ENCODE data around the gene PTGES2.
"Not testable (repeated sequence)": the region's sequence is repeated elsewhere in the genome, so short reads cannot be mapped to it uniquely, and the experiment has no call there.

The PTGES2 gene

DNA sequence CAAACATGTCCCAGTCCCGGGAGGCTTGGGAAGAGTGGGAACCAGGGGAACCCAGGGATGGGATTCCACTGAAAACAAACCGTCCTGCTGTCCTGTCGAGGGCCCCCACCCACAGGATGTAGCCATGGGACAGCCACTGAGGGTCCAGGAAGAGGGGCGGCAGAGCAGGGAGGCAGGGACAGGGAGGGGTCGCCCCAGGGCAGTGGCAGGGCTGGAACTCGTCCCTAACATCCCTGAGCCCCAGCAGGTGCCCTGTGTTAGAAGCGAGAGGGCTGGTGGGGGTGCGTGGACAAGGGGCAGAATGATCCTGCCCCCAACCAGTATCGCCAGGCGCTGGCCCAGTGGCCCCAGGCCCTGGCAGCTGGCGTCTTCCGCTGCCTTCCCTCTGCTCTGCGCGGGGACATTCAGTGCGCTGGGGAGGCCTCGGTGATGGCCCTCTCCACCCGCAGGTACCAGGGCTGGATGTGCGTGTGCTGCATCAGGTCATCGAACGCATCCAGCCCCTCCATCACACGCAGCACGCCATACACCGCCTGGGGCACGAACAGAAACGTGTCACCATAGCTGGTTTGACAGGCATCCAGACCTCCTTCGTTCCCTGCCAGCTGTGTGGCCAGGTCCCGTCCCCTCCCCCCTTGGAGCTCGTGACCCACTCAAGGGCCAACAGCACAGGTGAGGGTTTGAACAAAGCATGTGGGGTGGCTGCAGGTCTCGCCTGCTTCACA is 6.6 kb downstream of the PTGES2 start:
- Mint-ChIP-seq H3K9me3 (no peaks in the 10 kb centered on the region), H3K4me3 (no peak overlapping the region), H3K27me3 (no peaks in the 10 kb centered on the region), H3K36me3 (ENCODE audit: low read depth) (peaks cover 3% of the 10 kb centered on the region), H3K27ac (no peak overlapping the region), H3K4me1 (peaks cover 24% of the 10 kb centered on the region)
- no peak for ATAC-seq
- DNase-seq: no peak

DNA sequence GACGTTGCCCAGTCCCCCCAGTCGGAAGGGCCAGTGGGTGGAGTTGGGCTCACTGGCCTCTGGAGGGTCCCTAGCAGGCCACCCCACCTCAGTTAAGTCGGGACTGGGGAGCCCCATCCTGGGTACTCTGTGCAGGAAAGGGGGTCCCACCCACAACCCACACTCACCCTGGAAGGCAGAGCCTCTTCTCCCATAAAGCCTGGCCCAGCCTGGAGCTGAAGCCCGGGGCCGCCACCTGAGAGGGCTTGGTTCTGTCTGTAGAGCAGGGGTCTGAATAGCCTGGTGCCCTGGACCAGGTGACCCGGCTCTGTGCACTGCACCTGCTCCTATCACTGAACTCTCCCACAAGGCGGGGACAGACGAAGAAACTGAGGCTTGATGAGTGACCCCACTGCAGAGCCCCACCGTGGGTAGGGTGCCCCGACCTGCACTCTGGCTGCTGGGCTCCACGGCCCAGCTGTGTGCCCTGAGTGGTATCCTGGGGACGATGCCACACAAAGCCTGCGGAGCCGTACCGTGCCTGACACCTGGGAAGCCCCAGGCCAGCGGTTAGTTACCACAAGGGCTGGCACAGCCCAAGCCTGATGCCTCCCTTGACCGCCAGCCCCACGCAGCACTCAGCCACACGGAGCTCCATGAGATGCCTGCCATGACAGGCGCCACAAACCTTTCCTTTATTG is 7.3 kb downstream of the PTGES2 start:
- peaks cover 3% of the 10 kb centered on the region for H3K36me3 Mint-ChIP-seq (ENCODE audit: low read depth)

DNA sequence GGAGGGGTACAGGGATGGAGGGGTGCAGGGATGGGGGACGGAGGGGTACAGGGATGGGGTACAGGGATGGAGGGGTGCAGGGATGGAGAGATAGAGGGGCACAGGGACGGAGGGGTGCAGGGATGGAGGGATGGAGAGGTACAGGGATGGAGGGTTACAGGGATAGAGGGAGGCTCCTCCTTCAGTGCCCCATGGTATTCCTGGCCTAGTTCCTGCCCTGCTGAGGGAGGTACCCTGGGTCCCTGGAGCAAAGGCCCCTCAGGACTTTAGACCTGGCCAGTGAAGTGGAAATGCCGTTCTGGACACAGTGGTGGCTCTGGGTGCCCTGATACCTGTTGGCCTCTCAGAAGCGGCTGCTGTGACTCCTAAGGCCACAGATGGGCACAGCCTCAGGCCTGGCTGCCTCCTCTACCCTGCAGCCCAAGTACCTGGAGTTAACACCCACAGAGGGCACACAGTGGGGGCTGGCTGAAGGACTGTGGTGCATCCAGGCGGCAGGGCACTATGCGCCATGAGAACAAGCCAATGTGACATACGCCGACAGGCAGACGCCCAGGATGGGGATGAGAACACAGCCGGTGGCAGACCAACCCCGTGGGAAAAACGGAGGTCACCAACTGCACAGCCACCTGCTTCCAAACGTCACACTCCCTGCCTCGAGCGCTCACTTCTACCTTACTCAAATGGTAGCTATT is 8.4 kb downstream of the PTGES2 start:
- no peak overlapping the region for H3K27ac Mint-ChIP-seq
- no peaks in the 10 kb centered on the region for H3K9me3 Mint-ChIP-seq
- no peak overlapping the region for H3K4me3 Mint-ChIP-seq
- DNase-seq (no peak), ATAC-seq (no peak)
- peaks cover 19% of the 10 kb centered on the region for H3K4me1 Mint-ChIP-seq
- no peaks in the 10 kb centered on the region for H3K36me3 Mint-ChIP-seq (ENCODE audit: low read depth)
- no peaks in the 10 kb centered on the region for H3K27me3 Mint-ChIP-seq

More for the DNA sequence above, 7.3 kb downstream of the PTGES2 start:
- no peak overlapping the region for H3K27ac Mint-ChIP-seq
- H3K4me3 Mint-ChIP-seq: no peak overlapping the region
- DNase-seq (no peak), ATAC-seq (no peak)
- H3K27me3 Mint-ChIP-seq: no peaks in the 10 kb centered on the region
- H3K9me3 Mint-ChIP-seq: no peaks in the 10 kb centered on the region
- peaks cover 23% of the 10 kb centered on the region for H3K4me1 Mint-ChIP-seq

DNA sequence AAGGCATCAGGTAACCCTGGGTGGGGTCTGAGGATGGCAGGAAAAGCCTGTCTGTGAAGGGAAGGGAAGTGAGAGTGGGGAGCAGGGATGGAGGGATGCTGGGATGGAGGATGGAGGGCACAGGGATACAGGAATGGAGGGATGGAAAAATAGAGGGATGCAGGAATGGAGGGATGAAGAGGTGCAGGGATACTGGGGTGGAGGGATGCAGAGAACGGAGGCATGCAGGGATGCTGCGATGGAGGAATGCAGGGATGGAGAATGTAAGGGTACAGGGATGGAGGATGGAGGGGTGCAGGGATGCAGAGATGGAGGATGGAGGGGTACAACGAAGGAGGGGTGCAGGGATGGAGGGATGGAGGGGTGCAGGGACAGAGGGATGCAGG is 9.1 kb downstream of the PTGES2 start:
- no peaks in the 10 kb centered on the region for H3K27me3 Mint-ChIP-seq
- H3K4me3 Mint-ChIP-seq: no peak overlapping the region
- H3K27ac Mint-ChIP-seq: no peak overlapping the region
- H3K4me1 Mint-ChIP-seq: peaks cover 19% of the 10 kb centered on the region
- peaks cover 4% of the 10 kb centered on the region for H3K36me3 Mint-ChIP-seq (ENCODE audit: low read depth)
- ATAC-seq (no peak), DNase-seq (no peak)
- no peaks in the 10 kb centered on the region for H3K9me3 Mint-ChIP-seq

DNA sequence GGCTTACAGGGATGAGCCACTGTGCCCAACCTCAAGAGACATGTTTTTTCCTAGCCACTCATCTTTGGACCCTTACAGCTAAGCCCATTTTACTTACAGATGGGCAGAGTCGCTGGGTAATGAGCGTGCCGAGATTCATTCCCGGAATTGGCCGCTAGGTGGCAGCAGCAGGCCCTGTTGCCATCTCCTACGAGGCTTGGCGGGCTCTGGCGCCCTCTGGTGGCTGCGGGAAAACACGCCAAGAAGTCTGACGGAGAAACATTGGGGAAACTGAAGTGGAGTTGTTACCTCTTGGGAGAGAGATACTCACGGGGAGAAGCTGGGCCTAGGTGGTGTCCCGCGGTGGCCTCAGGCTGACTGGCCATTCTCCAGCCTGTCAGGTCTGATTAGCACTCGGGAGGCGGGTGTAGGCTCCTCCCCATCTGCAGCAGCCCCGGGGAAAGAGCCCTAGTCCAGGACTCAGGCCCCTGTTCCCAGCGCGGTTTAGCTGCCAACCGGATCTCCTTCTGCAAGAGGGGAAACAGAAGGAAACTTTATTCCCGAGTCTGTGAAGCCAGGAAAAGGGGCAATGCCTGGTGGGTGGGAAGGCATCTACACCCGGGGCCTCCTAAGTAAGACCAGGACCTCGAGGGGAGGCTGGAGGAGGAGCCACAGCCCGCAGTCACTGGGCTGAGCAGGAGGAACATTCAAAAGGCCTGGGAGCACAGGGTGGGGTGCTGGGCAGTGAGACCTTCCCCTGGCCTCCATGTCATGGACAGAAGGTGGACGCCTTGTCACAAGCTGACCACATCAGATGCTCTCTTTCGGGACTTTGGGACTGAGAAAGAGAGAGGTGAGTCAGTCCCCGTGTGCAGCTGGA is 9.7 kb downstream of the PTGES2 start:
- Mint-ChIP-seq H3K9me3 (no peaks in the 10 kb centered on the region), H3K27ac (peak overlapping the region; percentile 30), H3K27me3 (no peaks in the 10 kb centered on the region), H3K4me3 (no peak overlapping the region), H3K36me3 (ENCODE audit: low read depth) (peaks cover 6% of the 10 kb centered on the region), H3K4me1 (peaks cover 19% of the 10 kb centered on the region)
- DNase-seq (peak; percentile 99), ATAC-seq (peak; percentile 75)

DNA sequence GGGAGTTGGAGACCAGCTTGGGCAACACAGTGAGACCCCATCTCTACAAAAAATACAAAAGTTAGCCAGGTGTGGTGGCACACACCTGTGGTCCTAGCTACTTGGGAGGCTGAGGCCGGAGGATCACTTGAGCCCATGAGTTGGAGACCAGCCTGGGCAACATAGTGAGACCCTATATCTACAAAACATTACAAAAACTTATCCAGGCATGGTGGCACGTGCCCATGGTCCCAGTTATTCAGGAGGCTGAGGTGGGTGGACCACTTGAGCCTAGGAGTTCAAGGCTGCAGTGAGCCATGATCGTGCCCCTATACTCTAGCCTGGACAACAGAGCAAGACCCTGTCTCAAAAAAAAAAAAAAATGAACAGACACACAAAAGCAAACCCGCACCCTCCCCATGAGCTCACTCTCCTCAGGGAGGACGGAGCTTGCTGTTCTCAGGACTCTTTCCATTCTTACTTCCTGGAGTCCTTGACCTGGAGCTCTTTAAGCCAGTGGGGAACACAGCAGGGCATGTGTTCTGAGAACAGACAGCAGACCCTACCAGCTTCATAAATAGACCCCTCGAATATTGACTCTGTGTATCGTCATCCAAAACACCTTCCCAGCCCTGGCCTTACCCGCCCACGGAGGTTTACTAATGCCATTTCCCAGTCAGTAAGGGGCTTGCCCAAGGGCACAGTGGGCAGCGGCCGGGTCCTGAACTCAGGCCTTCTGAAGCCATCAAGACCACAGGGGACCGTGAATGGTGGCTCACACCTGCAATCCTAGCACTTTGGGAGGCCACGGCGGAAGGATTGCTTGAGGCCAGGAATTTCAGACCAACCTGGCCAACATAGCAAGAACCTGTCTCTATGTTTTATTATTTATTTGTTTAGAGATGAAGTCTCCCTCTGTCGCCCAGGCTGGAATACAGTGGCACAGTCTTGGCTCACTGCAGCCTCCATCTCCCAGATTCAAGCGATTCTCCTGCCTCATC is 11.1 kb downstream of the PTGES2 start:
- Mint-ChIP-seq H3K36me3 (ENCODE audit: low read depth) (peaks cover 6% of the 10 kb centered on the region), H3K4me1 (peaks cover 19% of the 10 kb centered on the region), H3K27ac (peak overlapping the region; percentile 51), H3K27me3 (no peaks in the 10 kb centered on the region), H3K9me3 (no peaks in the 10 kb centered on the region), H3K4me3 (no peak overlapping the region)
- ATAC-seq (no peak), DNase-seq (no peak)

DNA sequence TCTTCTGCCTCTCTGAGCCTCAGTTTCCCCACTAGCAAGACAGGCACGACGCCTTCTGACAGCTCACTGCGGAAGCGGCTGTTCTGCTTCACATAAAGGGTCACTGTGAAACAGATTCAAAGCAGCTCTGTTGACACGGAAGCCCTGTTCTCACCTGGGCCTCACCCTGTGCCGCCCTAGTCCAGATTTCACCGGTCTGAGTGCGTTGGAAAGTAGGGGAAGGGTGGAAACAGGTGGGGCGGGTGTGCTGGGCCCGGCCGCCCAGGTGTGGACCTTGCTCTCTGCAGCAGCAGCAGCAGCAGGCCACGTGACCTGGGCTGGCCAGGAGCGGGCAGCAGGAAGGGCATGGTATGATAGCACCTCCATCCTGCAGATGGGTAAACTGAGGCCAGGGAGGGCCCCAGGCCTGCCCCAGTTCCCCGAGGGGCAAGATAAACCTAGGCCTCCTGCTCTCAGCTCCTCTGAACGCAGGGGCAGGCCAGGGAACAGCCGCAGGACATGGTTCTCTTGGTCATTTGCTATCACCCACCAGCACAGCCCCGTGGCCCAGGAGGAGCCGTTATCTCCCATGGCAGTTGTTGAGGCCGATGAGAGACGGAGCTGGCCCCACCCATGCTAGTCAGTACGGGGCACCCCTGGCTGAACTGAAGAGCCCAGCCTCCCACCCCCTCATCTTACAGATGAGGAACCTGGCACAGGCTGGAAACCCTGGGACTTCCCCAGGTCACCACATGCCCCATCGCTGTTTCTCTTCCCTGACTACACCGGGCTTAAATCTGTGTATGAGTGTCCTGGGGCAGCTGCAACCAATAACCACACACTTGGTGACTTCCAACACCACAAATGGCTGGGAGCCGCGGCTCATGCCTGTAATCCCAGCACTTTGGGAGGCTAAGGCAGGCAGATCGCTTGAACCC is 12.1 kb downstream of the PTGES2 start:
- H3K36me3 Mint-ChIP-seq (ENCODE audit: low read depth): peaks cover 6% of the 10 kb centered on the region
- no peaks in the 10 kb centered on the region for H3K27me3 Mint-ChIP-seq
- DNase-seq: peak; percentile 47
- H3K27ac Mint-ChIP-seq: peak overlapping the region; percentile 51
- H3K4me1 Mint-ChIP-seq: peaks cover 19% of the 10 kb centered on the region
- no peaks in the 10 kb centered on the region for H3K9me3 Mint-ChIP-seq
- H3K4me3 Mint-ChIP-seq: no peak overlapping the region
- peak; percentile 64 for ATAC-seq

DNA sequence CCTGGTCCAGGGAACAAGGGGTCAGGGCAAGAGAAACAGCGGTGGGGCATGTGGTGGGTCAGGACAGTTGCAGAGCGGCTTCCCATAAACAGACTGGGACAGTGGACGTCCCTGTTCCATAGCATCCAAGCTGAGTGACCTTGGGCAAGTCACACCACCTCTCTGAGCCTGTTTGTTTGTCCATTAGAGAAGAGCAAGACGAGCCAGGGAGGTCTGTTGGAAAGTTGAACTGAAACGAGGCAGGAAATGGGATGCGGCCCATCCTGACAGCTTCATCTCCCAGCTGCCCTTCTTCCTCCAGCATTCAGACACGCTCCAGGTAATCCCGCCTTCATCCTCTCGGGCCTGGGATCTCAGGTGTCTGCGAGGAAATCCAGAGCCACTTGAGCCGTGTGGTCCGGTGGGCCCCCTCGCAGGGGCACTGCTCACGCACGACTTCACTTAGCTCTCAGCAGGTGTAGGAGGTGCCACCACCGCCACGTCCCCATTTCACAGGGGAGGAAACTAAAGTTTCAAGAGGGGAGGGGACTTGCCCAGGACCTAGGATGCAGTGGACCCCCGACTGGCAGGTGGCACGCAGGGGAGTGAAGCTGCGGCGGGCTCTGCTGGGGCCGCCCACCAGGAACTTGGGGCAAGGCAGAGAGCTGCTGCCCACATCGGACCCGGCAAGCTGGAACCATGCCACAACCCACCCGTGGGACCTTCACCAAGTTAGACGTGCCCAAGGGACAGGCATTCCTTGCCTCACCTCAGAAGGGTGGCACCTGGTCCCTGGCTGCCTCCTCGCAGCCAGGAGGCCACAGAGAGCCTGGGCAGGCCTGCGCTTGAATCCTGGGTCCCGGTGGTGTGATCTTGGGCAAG is 13.0 kb downstream of the PTGES2 start:
- Mint-ChIP-seq H3K9me3 (no peaks in the 10 kb centered on the region), H3K36me3 (ENCODE audit: low read depth) (peaks cover 9% of the 10 kb centered on the region), H3K27ac (no peak overlapping the region), H3K4me3 (no peak overlapping the region), H3K4me1 (peaks cover 19% of the 10 kb centered on the region), H3K27me3 (no peaks in the 10 kb centered on the region)
- DNase-seq: no peak
- no peak for ATAC-seq

DNA sequence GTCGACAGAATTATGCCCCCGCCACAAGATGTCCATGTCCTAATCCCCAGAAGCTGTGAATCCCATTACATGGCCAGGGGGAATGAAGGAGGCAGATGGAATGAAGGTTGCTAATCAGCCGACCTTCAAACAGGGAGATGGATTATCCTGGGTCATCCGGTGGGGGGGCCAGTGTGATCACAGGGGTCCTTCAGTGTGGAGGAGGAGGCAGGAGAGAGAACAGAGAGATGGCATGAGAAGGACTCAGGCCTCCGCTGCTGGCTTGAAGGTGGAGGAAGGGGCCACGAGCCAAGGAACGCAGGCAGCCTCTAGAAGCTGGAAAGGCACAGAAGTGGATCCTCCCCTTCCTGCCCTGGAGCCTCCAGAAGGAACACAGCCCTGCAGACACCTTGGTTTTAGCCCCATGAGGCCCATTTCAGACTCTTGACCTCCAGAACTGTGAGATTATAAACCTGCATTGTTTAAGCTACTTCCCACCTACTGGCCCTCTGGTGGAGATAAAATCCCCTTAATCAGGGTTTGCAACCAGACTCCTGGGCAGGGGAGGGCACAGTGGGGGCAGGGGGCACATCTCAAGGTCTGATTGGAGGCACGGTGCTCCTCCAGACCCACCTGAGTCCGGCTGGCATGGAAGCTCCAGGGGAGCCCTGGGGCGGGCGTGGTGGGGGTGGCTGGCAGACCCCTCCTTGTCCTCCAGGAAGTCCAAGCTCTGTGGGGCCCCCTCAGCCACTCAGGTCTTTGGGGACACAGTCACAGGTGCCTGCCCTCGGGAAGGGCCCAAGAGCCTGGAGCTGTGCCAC is 13.8 kb downstream of the PTGES2 start:
- H3K27me3 Mint-ChIP-seq: no peaks in the 10 kb centered on the region
- H3K27ac Mint-ChIP-seq: no peak overlapping the region
- H3K4me3 Mint-ChIP-seq: no peak overlapping the region
- ATAC-seq (no peak), DNase-seq (no peak)
- H3K4me1 Mint-ChIP-seq: peaks cover 19% of the 10 kb centered on the region
- peaks cover 10% of the 10 kb centered on the region for H3K36me3 Mint-ChIP-seq (ENCODE audit: low read depth)
- H3K9me3 Mint-ChIP-seq: no peaks in the 10 kb centered on the region

DNA sequence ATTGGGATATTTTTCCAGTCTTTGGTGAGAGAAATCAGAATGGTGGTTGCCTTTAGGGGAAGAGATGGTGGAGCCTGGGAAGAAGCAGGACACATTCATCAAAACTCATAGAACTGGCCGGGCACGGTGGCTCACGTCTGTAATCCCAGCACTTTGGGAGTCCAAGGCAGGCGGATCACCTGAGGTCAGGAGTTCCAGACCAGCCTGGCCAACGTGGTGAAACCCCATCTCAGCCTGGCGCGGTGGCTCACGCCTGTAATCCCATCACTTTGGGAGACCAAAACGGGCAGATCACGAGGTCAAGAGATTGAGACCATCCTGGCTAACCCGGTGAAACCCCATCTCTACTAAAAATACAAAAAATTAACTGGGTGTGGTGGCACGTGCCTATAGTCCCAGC is 15.8 kb downstream of the PTGES2 start:
- not testable (repeated sequence) for H3K27me3 Mint-ChIP-seq, ATAC-seq, DNase-seq, H3K4me3 Mint-ChIP-seq, H3K27ac Mint-ChIP-seq, H3K9me3 Mint-ChIP-seq
- peaks cover 14% of the 10 kb centered on the region for H3K4me1 Mint-ChIP-seq
- peaks cover 19% of the 10 kb centered on the region for H3K36me3 Mint-ChIP-seq (ENCODE audit: low read depth)

DNA sequence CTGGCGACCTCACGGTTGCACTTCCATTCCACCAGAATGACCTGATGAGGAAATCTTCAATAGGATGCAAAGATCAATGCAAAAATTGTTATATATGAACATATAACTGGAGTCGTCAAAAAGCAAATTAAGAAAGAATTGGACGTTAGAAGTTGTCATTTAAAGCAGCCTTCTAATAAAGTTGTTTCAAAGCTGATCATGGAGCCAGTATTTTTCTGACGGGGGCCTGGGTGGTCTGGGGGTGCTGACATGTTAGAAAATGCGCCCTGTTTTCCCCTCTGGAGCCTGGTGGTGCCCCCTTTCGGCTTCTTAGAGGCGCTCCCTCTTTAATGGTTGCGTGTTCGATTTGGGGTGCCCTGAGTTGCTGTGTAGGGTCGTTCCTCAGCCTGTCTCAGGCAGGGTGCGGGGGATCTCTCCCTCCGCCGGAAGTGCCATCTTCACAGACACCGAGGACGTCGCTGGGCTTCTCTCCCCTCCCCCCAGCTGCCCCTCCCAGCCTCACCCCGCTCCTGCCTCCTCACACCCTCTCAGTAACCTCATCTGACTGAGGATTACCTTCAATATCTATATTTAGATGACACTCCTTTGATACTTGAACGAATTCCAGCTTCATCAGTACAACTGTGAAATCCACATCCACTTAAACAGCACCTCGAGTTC is 18.3 kb downstream of the PTGES2 start:
- peaks cover 23% of the 10 kb centered on the region for H3K36me3 Mint-ChIP-seq (ENCODE audit: low read depth)
- no peak for ATAC-seq

More for the DNA sequence above, 18.3 kb downstream of the PTGES2 start:
- no peak for DNase-seq
- H3K4me3 Mint-ChIP-seq: no peak overlapping the region
- no peak overlapping the region for H3K27ac Mint-ChIP-seq
- H3K27me3 Mint-ChIP-seq: no peaks in the 10 kb centered on the region
- H3K4me1 Mint-ChIP-seq: no peaks in the 10 kb centered on the region
- H3K9me3 Mint-ChIP-seq: no peaks in the 10 kb centered on the region
